DMS114 treated with DMSO at 0.1 percent for 48 hours (cell line): Measurements from ENCODE around the gene RET.
"Not testable (repeated sequence)": the region's sequence is repeated elsewhere in the genome, so short reads cannot be mapped to it uniquely, and the experiment has no call there.

ENCODE experiments used
- DNase-seq: peaks from one replicate; lab custom pipeline; 2025; ENCODE audit not compliant: unreplicated experiment; lab: John Stamatoyannopoulos, UW

RET gene

DNA sequence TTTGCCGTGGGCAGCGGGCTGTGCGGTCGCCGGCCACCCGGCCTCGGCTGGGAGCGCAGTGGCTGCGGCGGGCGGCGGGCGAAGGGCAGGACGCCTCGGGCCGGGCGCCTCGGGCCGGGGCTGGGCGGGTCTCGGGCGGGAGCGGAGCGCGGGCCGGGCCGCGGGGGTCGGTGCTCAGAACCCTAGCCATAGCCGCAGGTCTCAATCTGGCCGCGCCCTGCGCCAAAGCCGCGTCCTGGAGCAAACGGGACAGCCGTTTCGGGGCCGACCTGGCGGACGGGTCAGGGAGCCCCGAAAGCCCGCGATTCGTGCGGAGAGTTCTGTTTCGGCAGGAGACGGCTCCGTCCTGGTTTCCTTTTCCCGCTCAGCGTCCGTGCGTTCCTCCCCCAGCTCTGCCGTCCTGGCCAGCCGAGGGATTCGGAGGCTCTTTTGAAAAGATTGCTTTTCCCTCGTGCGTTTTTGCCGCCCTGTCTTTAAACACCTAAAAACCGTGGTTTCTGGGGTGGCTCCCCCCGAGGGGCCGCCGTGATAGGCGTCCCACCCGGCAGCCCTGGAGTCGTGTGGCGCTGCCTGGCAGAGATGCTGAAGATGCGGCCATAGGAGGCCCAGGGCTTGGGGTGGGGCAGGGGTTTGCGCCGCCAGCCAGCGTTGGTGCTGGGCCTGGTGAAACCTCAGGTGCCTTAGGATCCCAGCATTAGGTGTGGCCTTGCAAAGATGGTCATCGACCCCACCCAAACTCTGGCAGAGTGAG is 727 bp downstream of the RET start:
- DNase-seq: no peak

DNA sequence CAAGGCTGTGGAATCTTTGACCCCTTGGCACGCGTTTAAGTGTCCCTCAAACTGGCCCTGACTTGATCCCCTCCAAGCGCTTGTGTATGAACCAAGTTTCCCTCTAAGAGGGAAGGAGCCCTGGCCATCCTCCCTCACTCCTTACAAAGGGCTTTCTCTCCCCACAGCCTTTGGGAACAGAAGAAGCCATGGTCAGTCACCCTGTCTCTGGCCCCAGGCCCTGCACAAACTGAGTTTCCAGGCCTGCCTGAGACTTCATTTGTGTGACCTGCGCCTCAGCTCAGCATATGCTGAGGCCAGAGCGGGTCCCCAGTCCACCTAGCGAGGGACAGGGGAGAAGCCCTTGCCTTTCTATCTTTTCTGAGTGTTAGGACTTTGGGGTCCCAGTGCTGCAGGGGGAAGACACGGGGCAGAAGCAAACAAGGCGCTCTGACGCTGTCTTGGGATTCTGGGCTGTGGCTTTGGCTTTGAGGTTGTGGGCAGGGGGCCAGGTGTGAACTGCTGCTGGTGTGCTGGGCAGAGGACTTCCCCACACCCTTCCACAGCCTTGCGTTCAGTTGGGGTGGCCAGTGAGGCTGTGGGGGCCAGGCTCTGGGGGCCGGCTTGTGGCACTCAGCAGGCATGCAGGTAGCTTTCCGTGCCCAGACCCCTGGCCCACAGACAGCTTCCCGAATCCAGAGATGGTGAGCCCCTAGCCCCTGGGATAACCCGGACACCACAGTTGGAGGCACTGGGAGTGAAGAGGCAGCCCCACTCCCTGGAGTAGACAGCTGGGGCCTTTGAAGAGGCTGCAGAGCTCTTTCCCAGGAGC is 1.5 kb downstream of the RET start:
- DNase-seq: no peak

DNA sequence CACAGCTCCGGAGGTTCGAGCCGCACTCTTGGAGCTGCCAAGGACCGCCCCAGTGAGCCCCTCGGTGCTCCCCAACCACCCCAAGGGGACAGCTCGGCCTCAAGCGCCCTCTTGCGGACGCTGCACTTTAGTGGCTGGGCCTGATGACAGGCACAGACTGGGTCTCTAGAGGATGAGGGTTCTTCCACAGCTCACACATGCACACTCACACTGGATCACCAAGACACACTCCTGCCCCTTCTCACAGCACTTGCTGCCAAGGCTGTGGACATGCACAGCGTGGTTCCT is 2.1 kb downstream of the RET start:
- DNase-seq: no peak

DNA sequence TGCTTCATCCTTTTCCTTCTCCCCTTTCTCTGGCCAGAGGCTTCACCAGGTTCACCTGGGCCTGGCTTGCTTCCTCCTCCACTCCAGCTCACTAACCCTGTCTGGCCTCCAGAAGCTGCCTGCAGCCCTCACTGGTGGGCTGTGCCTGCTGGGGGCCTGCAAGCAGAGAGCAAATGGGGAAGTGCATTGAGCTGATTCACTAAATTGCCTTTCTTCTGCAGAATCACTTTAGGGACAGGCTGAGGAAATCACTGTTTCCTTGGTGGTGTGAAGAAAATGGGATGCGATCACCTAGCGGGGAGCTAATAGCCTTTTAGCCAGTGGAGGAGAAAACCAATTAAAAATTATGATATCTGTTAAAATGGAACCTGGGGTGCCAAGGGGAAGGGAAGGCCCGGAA is 3.0 kb downstream of the RET start:
- no peak for DNase-seq

GRCh38 chr10:43082087-43082486 is 5.2 kb downstream of the RET start:
- no peak for DNase-seq

GRCh38 chr10:43082746-43083145 is 5.9 kb downstream of the RET start:
- no peak for DNase-seq

DNA sequence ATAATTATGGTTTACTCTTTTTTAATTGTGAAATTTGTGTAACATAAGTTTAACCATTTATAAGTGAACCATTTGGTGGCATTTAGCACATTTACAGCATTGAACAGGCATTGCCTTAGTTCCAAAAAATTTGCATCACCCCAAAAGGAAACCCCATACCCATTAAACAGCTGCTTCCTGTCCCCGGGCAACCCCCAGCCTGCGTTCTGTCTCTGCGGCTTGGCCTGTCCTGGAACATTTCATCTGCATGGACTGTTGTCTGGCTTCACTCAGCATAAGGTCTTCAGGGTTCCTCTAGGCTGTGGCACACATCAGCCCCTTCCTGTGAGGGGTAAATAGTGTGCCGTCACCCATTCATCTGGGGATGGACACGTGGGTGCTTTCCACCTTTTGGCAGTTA is 6.9 kb downstream of the RET start:
- DNase-seq: no peak

GRCh38 chr10:43084812-43085211 is 7.9 kb downstream of the RET start:
- DNase-seq: no peak

DNA sequence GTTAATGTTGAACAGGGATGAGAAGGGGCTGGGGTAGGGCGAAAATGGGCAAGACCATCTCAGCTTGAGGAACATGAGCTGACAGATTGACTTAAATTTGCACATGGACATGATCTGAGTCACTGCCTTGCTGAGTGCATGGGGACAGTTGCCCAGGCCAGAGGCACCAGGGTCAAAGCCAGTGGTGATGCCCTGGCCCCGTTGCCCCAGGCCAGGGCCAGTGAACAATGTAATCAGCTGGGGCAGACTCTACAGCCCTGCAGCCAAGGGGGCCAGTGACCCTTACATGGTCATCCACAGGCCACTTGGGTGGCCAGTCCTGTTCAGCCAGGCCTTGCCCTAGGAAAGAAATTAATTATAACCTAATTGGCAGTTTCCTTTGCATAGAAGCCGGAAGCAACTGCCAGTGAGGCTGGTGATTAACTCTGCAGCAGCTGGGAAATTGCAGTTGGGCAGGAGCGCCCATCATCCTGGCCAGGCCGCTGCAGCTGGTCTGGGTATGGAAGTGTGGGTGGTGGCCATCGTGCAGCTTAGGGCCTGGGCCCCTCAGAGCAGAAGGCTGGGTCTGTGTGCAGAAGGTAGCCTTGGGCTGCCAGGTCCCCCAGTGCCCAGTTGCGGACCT is 9.6 kb downstream of the RET start:
- no peak for DNase-seq

GRCh38 chr10:43089519-43089918 is 12.7 kb downstream of the RET start:
- DNase-seq: no peak

DNA sequence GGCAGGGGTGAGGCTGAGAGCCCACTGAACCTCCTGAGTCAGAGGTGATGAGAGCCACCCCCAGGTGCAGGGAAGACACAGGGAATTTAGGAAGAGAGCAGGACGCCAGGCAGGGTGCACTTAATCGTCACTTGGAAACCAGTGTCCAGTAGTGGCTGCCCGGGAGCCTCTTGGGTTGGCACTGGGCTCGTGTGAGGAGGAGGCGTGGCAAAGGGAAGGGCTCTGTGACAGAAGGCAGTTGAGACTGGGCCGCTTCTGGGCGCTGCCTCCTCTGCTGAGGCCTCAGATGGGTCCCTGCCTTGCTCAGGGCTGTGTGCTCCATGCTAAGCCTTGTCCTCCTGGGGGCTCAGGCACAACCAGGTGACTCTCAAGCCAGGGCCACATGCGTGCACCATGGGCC is 13.3 kb downstream of the RET start:
- DNase-seq: no peak

DNA sequence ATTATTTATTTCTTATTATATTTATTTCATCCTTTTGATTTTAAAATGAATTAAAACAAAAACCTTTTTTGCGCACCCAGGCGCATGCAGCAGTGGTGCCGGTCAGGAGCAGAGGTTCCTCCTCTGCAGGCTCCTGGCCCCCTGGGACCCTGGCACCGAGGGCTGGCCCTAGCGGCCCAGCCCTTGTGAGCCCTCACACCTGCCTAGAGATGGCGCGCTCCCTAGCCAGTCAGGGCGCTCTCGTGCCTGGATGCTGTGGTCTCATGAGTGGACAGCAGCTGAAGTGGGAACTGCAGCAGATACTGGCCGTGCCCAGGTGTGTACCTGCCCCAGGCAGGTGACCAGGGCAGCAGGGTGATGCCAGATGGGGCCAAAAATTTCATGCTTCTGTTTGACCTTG is 13.8 kb downstream of the RET start:
- DNase-seq: no peak

DNA sequence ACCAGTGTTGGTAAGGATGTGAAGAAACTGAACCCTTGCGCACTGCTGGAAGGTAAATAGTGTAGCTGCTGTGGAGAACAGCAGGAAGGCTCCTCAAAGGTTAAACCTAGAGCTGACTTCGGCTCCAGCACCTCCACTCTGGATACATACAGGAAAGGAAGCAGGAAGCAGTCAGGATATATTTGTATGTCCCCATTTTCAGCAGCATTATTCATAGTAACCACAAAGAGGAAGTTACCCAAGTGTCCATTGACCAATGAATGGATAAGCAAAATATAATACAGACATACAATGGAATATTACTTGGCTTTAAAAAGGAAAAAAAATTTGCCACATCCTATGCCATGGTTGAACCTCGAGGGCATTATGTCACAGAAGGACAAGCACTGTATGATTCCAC is 15.0 kb downstream of the RET start:
- DNase-seq: no peak

GRCh38 chr10:43093423-43094076 is 16.7 kb downstream of the RET start:
- no peak for DNase-seq

DNA sequence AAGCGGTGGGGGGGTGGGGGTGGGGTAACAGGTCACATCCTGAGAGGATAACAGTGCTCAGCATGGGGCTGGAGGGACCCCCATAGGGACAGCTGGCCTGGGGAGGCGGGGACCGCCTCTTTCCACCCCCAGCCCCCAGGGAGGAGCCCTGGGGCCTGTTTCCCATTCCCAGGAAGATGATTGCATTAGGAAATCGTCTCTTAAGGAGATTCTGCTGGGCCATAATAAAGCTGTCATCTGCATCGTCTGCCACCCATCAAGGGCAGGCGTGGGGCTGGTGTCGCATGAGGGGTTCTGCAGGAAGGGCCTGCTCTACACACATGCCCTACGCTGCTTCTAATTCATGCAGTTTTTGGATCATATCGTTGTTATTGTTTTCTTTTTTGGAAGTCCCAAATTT is 17.2 kb downstream of the RET start:
- DNase-seq: no peak

DNA sequence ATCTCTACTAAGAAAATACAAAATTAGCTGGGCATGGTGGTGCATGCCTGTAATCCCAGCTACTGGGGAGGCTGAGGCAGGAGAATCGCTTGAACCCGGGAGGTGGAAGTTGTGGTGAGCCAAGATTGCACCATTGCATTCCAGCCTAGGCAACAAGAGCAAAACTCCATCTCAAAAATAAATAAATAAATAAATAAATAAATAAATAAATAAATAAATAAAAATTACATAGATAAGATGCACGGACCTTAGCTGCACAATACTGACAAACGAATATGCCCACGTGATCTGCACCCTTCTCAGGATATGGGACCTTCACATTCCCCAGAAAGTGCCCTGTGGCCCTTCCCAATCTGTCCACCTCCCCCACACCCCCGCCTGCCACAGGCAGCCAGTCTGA is 22.5 kb downstream of the RET start:
- DNase-seq: not testable (repeated sequence)

GRCh38 chr10:43099928-43100327 is 23.1 kb downstream of the RET start:
- no peak for DNase-seq

- no peak for DNase-seq
These were observed 23.5 kb downstream of the RET start for GRCh38 chr10:43100366-43100765.

GRCh38 chr10:43102063-43102828 is 25.4 kb downstream of the RET start:
- no peak for DNase-seq

GRCh38 chr10:43105102-43105955 is 28.5 kb downstream of the RET start:
- peak; percentile 76 for DNase-seq
